H1 (cell line): ENCODE measurements around the gene GGA3. TPM values are rescaled to one million over a fixed set of nuclear protein-coding genes. Genes with fewer than 3 reads are reported as not detected.

ENCODE experiments used
- CTCF ChIA-PET: fragments of 300-600 bp; sonication (Branson Sonifier 250); formaldehyde crosslinking; loops from one replicate; lab custom pipeline; 2021; ENCODE audit not compliant: partially characterized antibody; lab: Charles Lee
- POLR2A ChIA-PET: fragments of 300-600 bp; sonication (Branson Sonifier 250); formaldehyde crosslinking; loops from one replicate; lab custom pipeline; 2021; ENCODE audit warnings: inconsistent platforms; ENCODE audit not compliant: partially characterized antibody; lab: Charles Lee
- DNase-seq, 2 experiments: peaks; one replicate each; pipeline versions ENCODE4 v3.0.0 to v3.0.0-alpha.2; 2010 to 2022; ENCODE audit warnings: low spot score in 2 of 2, low read depth in 1 of 2, mixed read lengths in 1 of 2
- FAIRE-seq: peaks from 2 replicates; lab custom pipeline; 2011; peaks lifted over from hg19 to GRCh38; lab: Jason Lieb, UNC
- H2AFZ ChIP-seq: 2 replicates; pipeline ENCODE4 v1.8.1; 2012; ENCODE audit warnings: low read length, inconsistent platforms
- H2AK5ac ChIP-seq: 2 replicates; pipeline ENCODE4 v1.6.1; 2013; ENCODE audit warnings: low read depth, low read length
- H2BK120ac ChIP-seq: replicated peaks from 2 replicates; pipeline ENCODE3; 2013; ENCODE audit warnings: low read depth, low read length, inconsistent platforms
- H2BK12ac ChIP-seq: 2 replicates; pipeline ENCODE4 v1.6.1; 2013; ENCODE audit warnings: low read depth, low read length
- H2BK15ac ChIP-seq: 2 replicates; pipeline ENCODE4 v1.6.1; 2013; ENCODE audit warnings: low read length
- H2BK20ac ChIP-seq: 2 replicates; pipeline ENCODE4 v1.6.1; 2013; ENCODE audit warnings: low read length
- H2BK5ac ChIP-seq: 2 replicates; pipeline ENCODE4 v1.6.1; 2013; ENCODE audit warnings: low read depth, low read length
- H3K14ac ChIP-seq: 2 replicates; pipeline ENCODE4 v1.6.1; 2013; ENCODE audit warnings: inconsistent platforms; ENCODE audit not compliant: insufficient read length
- H3K18ac ChIP-seq: 2 replicates; pipeline ENCODE4 v1.6.1; 2013; ENCODE audit warnings: low read length; ENCODE audit errors: extremely low read depth
- H3K23ac ChIP-seq: 2 replicates; pipeline ENCODE4 v1.6.1; 2013; ENCODE audit warnings: inconsistent platforms; ENCODE audit not compliant: insufficient read length
- H3K23me2 ChIP-seq: 2 replicates; pipeline ENCODE4 v1.6.1; 2013; ENCODE audit warnings: low read depth, low read length
- H3K27ac ChIP-seq: 2 replicates; pipeline ENCODE4 v1.6.1; 2011; ENCODE audit warnings: low read depth, low read length, inconsistent platforms
- H3K27me3 ChIP-seq, 4 experiments: replicated peaks in 1 of 4; 1 replicate in 1 of 4; 2 replicates in 3 of 4; pipeline versions ENCODE4 v1.6.1 to v1.8.1; 2011 to 2013; ENCODE audit warnings: low read length in 3 of 4, mild to moderate bottlenecking in 3 of 4, inconsistent platforms in 2 of 4, mixed read lengths in 2 of 4, moderate library complexity in 1 of 4; ENCODE audit not compliant: control insufficient read depth in 3 of 4, insufficient read depth in 3 of 4; ENCODE audit errors: extremely low read depth in 1 of 4
- H3K36me3 ChIP-seq, 4 experiments: 2 replicates each; pipeline versions ENCODE4 v1.6.1 to v1.8.1; 2011 to 2013; ENCODE audit warnings: mild to moderate bottlenecking in 4 of 4, low read length in 3 of 4, moderate library complexity in 2 of 4, control low read depth in 1 of 4, inconsistent platforms in 1 of 4; ENCODE audit not compliant: insufficient read depth in 4 of 4, control insufficient read depth in 2 of 4
- H3K4ac ChIP-seq: replicated peaks from 2 replicates; pipeline ENCODE3; 2013; ENCODE audit warnings: low read length, low read depth, mixed read lengths, inconsistent platforms; ENCODE audit not compliant: insufficient read length
- H3K4me1 ChIP-seq, 4 experiments: replicated peaks in 1 of 4; 1 replicate in 1 of 4; 2 replicates in 3 of 4; pipeline versions ENCODE4 v1.6.1 to v1.8.1; 2011 to 2013; ENCODE audit warnings: low read length in 3 of 4, inconsistent platforms in 2 of 4, mixed read lengths in 1 of 4; ENCODE audit not compliant: insufficient read depth in 4 of 4, control insufficient read depth in 3 of 4
- H3K4me2 ChIP-seq, 2 experiments: 2 replicates each; pipeline versions ENCODE4 v1.6.1 to v1.8.1; 2011 to 2013; ENCODE audit warnings: low read depth in 2 of 2, low read length in 2 of 2, control low read depth in 1 of 2, inconsistent platforms in 1 of 2, mild to moderate bottlenecking in 1 of 2; ENCODE audit not compliant: insufficient read depth in 1 of 2
- H3K4me3 ChIP-seq, 4 experiments: fragments of 200-600, 300-600 bp in 1 of 4; sonication (generic), shearing (Covaris generic), sonication (Bioruptor Twin) in 1 of 4; 2 replicates each; pipeline versions ENCODE4 v1.5.1 to v1.8.1; 2011 to 2016; ENCODE audit warnings: low read length in 4 of 4, low read depth in 3 of 4, control low read depth in 2 of 4, inconsistent platforms in 2 of 4, mild to moderate bottlenecking in 2 of 4, mixed read lengths in 1 of 4, moderate library complexity in 1 of 4; ENCODE audit not compliant: insufficient read depth in 2 of 4; ENCODE audit errors: extremely low read depth in 1 of 4
- H3K56ac ChIP-seq: replicated peaks from 2 replicates; pipeline ENCODE3; 2013; ENCODE audit warnings: low read depth, mild to moderate bottlenecking, mixed read lengths, low read length, inconsistent platforms; ENCODE audit not compliant: insufficient read length
- H3K79me1 ChIP-seq: 2 replicates; pipeline ENCODE4 v1.6.1; 2013; ENCODE audit warnings: low read depth, low read length, control low read depth
- H3K79me2 ChIP-seq, 2 experiments: 2 replicates each; pipeline versions ENCODE4 v1.6.1 to v1.8.1; 2012 to 2013; ENCODE audit warnings: low read length in 2 of 2, mild to moderate bottlenecking in 2 of 2, inconsistent platforms in 1 of 2; ENCODE audit not compliant: insufficient read depth in 2 of 2, control insufficient read depth in 1 of 2
- H3K9ac ChIP-seq, 4 experiments: replicated peaks in 1 of 4; 1 replicate in 1 of 4; 2 replicates in 3 of 4; pipeline versions ENCODE4 v1.6.1 to v1.8.1; 2011 to 2013; ENCODE audit warnings: low read depth in 3 of 4, low read length in 3 of 4, control low read depth in 2 of 4, mild to moderate bottlenecking in 2 of 4, moderate library complexity in 2 of 4, inconsistent platforms in 1 of 4; ENCODE audit errors: extremely low read depth in 1 of 4
- H3K9me3 ChIP-seq, 2 experiments: 2 replicates each; pipeline versions ENCODE4 v1.6.1 to v1.8.1; 2012 to 2013; ENCODE audit warnings: mild to moderate bottlenecking in 2 of 2, moderate library complexity in 2 of 2, control low read depth in 1 of 2, inconsistent platforms in 1 of 2, low read depth in 1 of 2, low read length in 1 of 2, mixed read lengths in 1 of 2; ENCODE audit not compliant: insufficient read depth in 2 of 2
- H4K20me1 ChIP-seq, 2 experiments: replicated peaks in 1 of 2; 2 replicates each; pipeline versions ENCODE3 to v1.8.1; 2011 to 2013; ENCODE audit warnings: inconsistent platforms in 2 of 2, low read length in 2 of 2, mild to moderate bottlenecking in 1 of 2; ENCODE audit not compliant: insufficient read depth in 2 of 2, control insufficient read depth in 1 of 2
- H4K5ac ChIP-seq: 2 replicates; pipeline ENCODE4 v1.6.1; 2013; ENCODE audit warnings: low read length, low read depth, mixed read lengths, inconsistent platforms; ENCODE audit not compliant: insufficient read length
- H4K8ac ChIP-seq: 2 replicates; pipeline ENCODE4 v1.8.0; 2013; ENCODE audit warnings: mild to moderate bottlenecking, moderate library complexity, low read length, inconsistent platforms; ENCODE audit not compliant: insufficient read depth; ENCODE audit errors: extremely low read depth
- H4K91ac ChIP-seq: replicated peaks from 2 replicates; pipeline ENCODE3; 2013; ENCODE audit warnings: low read length, mixed read lengths, inconsistent platforms; ENCODE audit not compliant: insufficient read length
- ASH2L ChIP-seq: fragments of 200-600, 300-600 bp; sonication (generic); IDR thresholded peaks from one replicate; pipeline ENCODE4 v1.7.1; 2017; ENCODE audit warnings: low read length
- CTCF ChIP-seq, 3 experiments: IDR thresholded peaks; 1 replicate in 2 of 3; 2 replicates in 1 of 3; pipeline versions ENCODE4 v1.5.1 to v1.6.1; 2011; ENCODE audit warnings: low read length in 3 of 3, mild to moderate bottlenecking in 3 of 3, inconsistent platforms in 2 of 3, low read depth in 1 of 3, moderate library complexity in 1 of 3; ENCODE audit not compliant: insufficient read depth in 1 of 3; ENCODE audit errors: control extremely low read depth in 1 of 3
- FOSL1 ChIP-seq: IDR thresholded peaks from 2 replicates; pipeline ENCODE4 v1.6.1; 2011; ENCODE audit warnings: mild to moderate bottlenecking, low read depth, low read length, moderate library complexity; ENCODE audit not compliant: insufficient read depth
- KDM5A ChIP-seq: fragments of 200-600 bp; IDR thresholded peaks from 2 replicates; pipeline ENCODE4 v1.7.1; 2012; ENCODE audit warnings: mild to moderate bottlenecking, low read length, inconsistent platforms, mixed read lengths
- MAX ChIP-seq: IDR thresholded peaks from 2 replicates; pipeline ENCODE4 v1.6.1; 2012; ENCODE audit warnings: inconsistent platforms
- POLR2A ChIP-seq, 2 experiments: IDR thresholded peaks; 1 replicate in 1 of 2; 2 replicates in 1 of 2; pipeline ENCODE4 v1.6.1; 2011; ENCODE audit warnings: low read depth in 2 of 2, low read length in 2 of 2, mild to moderate bottlenecking in 2 of 2; ENCODE audit errors: control extremely low read depth in 1 of 2
- SAP30 ChIP-seq: fragments of 300-600 bp; sonication (generic); IDR thresholded peaks from 2 replicates; pipeline ENCODE4 v1.7.1; 2012; ENCODE audit warnings: low read length, moderate library complexity, mild to moderate bottlenecking, inconsistent platforms; ENCODE audit not compliant: insufficient read depth, insufficient replicate concordance
- TCF12 ChIP-seq: IDR thresholded peaks from 2 replicates; pipeline ENCODE4 v1.6.1; 2011; ENCODE audit warnings: low read depth, mild to moderate bottlenecking, low read length
- WGBS, 2 experiments: shearing (Covaris generic) in 1 of 2; methylation state at CpG; one replicate each; pipeline versions ENCODE4 v1.1.6 to v1.1.7; 2013 to 2015; ENCODE audit warnings: low lambda C conversion rate in 2 of 2, mixed read lengths in 2 of 2, inconsistent platforms in 1 of 2, low coverage in 1 of 2, missing lambda C conversion rate in 1 of 2; ENCODE audit not compliant: insufficient replicate concordance in 2 of 2, insufficient coverage in 1 of 2, insufficient read length in 1 of 2; ENCODE audit errors: extremely low coverage in 1 of 2, missing lambda C conversion rate in 1 of 2; 5-methylcytosine and 5-hydroxymethylcytosine counted together
- polyA plus RNA-seq, 7 experiments: library from polyadenylated mRNA; depleted of rRNA in 3 of 7; stranded (reverse) in 5 of 7; unstranded in 2 of 7; fragments of >200 nt in 5 of 7; fragments of 200-250 nt in 2 of 7; gene quantifications; 1 replicate in 5 of 7; 2 replicates in 1 of 7; 4 replicates in 1 of 7; pipeline versions ENCODE4 v1.2.1 to v1.2.3, GENCODE V29; 2011 to 2013; ENCODE audit warnings: missing spikeins in 2 of 7, mixed read lengths in 2 of 7
- total RNA-seq: library from RNA; stranded (reverse); fragmentation: NEBNext Ultra II Directional; extraction: Animal tissue kit (Norgen Biotek cat#: 25700); gene quantifications from 2 replicates; pipeline ENCODE4 v1.2.1, GENCODE V29; 2021

Gene GGA3
- total and polyA plus RNA-seq, 2 of the 8 experiments (the other 6 are each of a cell fraction or from before 2014, with no cell fraction given) = 40.6 to 60.0 TPM

- Histone ChIP-seq H2BK15ac (no peak overlapping the region), H4K91ac (no peak overlapping the region), H2BK12ac (no peak overlapping the region), H2AFZ (peak overlapping the region; percentile 8; the same call in 1 of the 2 replicates), H3K4me3 (peak overlapping the region; percentile 84 to 91 (median 87)), H2BK20ac (no peak overlapping the region), H3K36me3 (peaks cover 10 to 22% (median 14%) of the 10 kb centered on the region in 4 experiments), H3K18ac (peak overlapping the region; percentile 81), H2BK5ac (peak overlapping the region; percentile 63; the same call in 1 of the 2 replicates), H3K23me2 (peaks cover 15% of the 10 kb centered on the region), H2AK5ac (no peak overlapping the region), H3K4me1 (peaks cover 0 to 9% (median 7%) of the 10 kb centered on the region in 4 experiments; a peak in 4 of 7 replicates), H3K27me3 (no peaks in the 10 kb centered on the region), H3K23ac (no peak overlapping the region), H4K5ac (no peak overlapping the region), H4K8ac (peak overlapping the region; percentile 88), H4K20me1 (peaks cover 4 to 7% of the 10 kb centered on the region in 2 experiments), H3K9me3 (no peaks in the 10 kb centered on the region), H3K27ac (peak overlapping the region; percentile 21; the same call in 1 of the 2 replicates), H3K9ac (peak overlapping the region; percentile 22 to 71 (median 44); a peak in 6 of 7 replicates), H3K79me1 (no peaks in the 10 kb centered on the region), H2BK120ac (no peak overlapping the region), H3K14ac (no peak overlapping the region), H3K56ac (peak overlapping the region; percentile 42), H3K79me2 (no peaks in the 10 kb centered on the region), H3K4ac (no peak overlapping the region), H3K4me2 (peak overlapping the region; percentile 70 to 94)
- ChIA-PET POLR2A (interaction anchor here (0.6 to 6.7 kb wide), 23 partner anchors 9 to 1066 kb away, joined by 3 to 62 read pairs (median 4); partner anchors contain the start of genes GGA3, GRB2, MRPS7 and SLC25A19), CTCF (interaction anchor here (0.6 to 21.2 kb wide), 47 partner anchors 9 to 636 kb away, joined by 3 to 369 read pairs (median 4); partner anchors contain the start of genes GGA3, GRB2, MRPS7 and NT5C)
- WGBS, 2 experiments = 4% methylated on average over 47 of the region's 47 CpGs; no CpG with 5 or more reads in 1 of the 2 experiments
- no peak for FAIRE-seq
- DNase-seq = peak in 1 of 2 experiments; percentile 81
- TF ChIP-seq SAP30 = no peak
- TF ChIP-seq KDM5A = no peak
- no peak for TF ChIP-seq FOSL1
- no peak for TF ChIP-seq CTCF (IDR thresholded peaks at IDR 0.05; ENCODE audit: control extremely low read depth in 1 of 3, insufficient read depth in 1 of 3, low read depth in 1 of 3, low read length in 3 of 3)
- peak in 1 of 2 experiments; percentile 28; a peak in 1 of 3 replicates for TF ChIP-seq POLR2A (IDR thresholded peaks at IDR 0.05; ENCODE audit: control extremely low read depth in 1 of 2, low read depth in 2 of 2, low read length in 2 of 2)
- TF ChIP-seq TCF12 = no peak
- TF ChIP-seq MAX = 0 out of 2 replicates have a peak, but pooled peaks have one; percentile 4
- peak; percentile 71 for TF ChIP-seq ASH2L
Observed at GRCh38 chr17:75270218-75270965, 9.0 kb upstream of the GGA3 start.
